Spleen (tissue), 11 donors: ENCODE results near the gene GYPC. TPM values are rescaled to one million over a fixed set of nuclear protein-coding genes. Genes with fewer than 3 reads are reported as not detected.

Experiments
- DNase-seq: peaks from one replicate; pipeline ENCODE4 v3.0.0-alpha.2; 2020
- H3K27ac ChIP-seq, 8 donors: fragments of 200-600 bp; sonication (generic) in 7 of 8; 1 replicate in 4 of 8; 2 replicates in 4 of 8; pipeline versions ENCODE4 v1.5.0 to v1.8.0; 2016 to 2021; ENCODE audit warnings: inconsistent platforms in 4 of 8, mild to moderate bottlenecking in 4 of 8, moderate library complexity in 1 of 8
- H3K27me3 ChIP-seq, 7 donors: fragments of 200-600 bp; sonication (generic) in 6 of 7; replicated peaks in 1 of 7; 1 replicate in 4 of 7; 2 replicates in 3 of 7; pipeline versions ENCODE4 v1.5.0 to v1.8.0; 2016 to 2021; ENCODE audit warnings: inconsistent platforms in 3 of 7, mild to moderate bottlenecking in 1 of 7
- H3K36me3 ChIP-seq, 6 donors: fragments of 200-600 bp; sonication (generic) in 5 of 6; 1 replicate in 4 of 6; 2 replicates in 2 of 6; pipeline versions ENCODE4 v1.5.0 to v1.8.0; 2016 to 2021; ENCODE audit warnings: inconsistent platforms in 2 of 6
- H3K4me1 ChIP-seq, 6 donors: fragments of 200-600 bp; sonication (generic) in 5 of 6; 1 replicate in 3 of 6; 2 replicates in 3 of 6; pipeline versions ENCODE4 v1.5.0 to v1.8.0; 2016 to 2021; ENCODE audit warnings: inconsistent platforms in 3 of 6
- H3K4me3 ChIP-seq, 8 donors: fragments of 200-600 bp; sonication (generic) in 7 of 8; 1 replicate in 4 of 8; 2 replicates in 4 of 8; pipeline versions ENCODE4 v1.5.0 to v1.8.0; 2016 to 2021; ENCODE audit warnings: inconsistent platforms in 4 of 8, mild to moderate bottlenecking in 4 of 8, moderate library complexity in 2 of 8
- H3K9me3 ChIP-seq, 8 donors: fragments of 200-600 bp; sonication (generic) in 7 of 8; 1 replicate in 4 of 8; 2 replicates in 4 of 8; pipeline versions ENCODE4 v1.5.0 to v1.8.0; 2016 to 2021; ENCODE audit warnings: inconsistent platforms in 4 of 8
- CTCF ChIP-seq, 11 experiments: fragments of 200-600 bp in 7 of 11; fragments of 450-650 bp in 4 of 11; sonication (generic) in 4 of 11; IDR thresholded peaks in 8 of 11; conservative IDR thresholded peaks in 3 of 11; 1 replicate in 7 of 11; 2 replicates in 4 of 11; pipeline versions ENCODE4 v1.4.0 to v1.8.0; 2016 to 2021; ENCODE audit warnings: antibody characterized with exemption in 11 of 11, inconsistent platforms in 4 of 11, mild to moderate bottlenecking in 1 of 11
- POLR2A ChIP-seq, 3 donors: fragments of 450-650 bp; IDR thresholded peaks; one replicate each; pipeline ENCODE4 v1.5.1; 2017; ENCODE audit warnings: antibody characterized with exemption in 3 of 3, mild to moderate bottlenecking in 1 of 3
- POLR2AphosphoS5 ChIP-seq, 3 donors: sonication (generic); formaldehyde crosslinking; IDR thresholded peaks; one replicate each; pipeline ENCODE4 v1.5.1; 2017; ENCODE audit warnings: antibody characterized with exemption in 3 of 3
- WGBS, 5 donors: extraction: QIAGEN DNeasy Blood & Tissue Kit in 3 of 5; methylation state at CpG; one replicate each; pipeline versions ENCODE4 v1.1.5 to v1.1.7; 2013 to 2018; 5-methylcytosine and 5-hydroxymethylcytosine counted together
- intact Hi-C: fragments of 100-400 bp; cut with DNase I; formaldehyde crosslinking; loops from one replicate; pipeline ENCODE4 v1.15.0; 2023; ENCODE audit warnings: low total_unique reads
- polyA plus RNA-seq, 3 donors: library from polyadenylated mRNA; stranded (reverse); fragments of 200-250 nt; gene quantifications; one replicate each; pipeline ENCODE4 v1.2.1, GENCODE V29; 2013
- total RNA-seq, 7 donors: library from RNA; depleted of rRNA in 3 of 7; stranded (reverse); fragments of >200 nt in 3 of 7; fragmentation: NEBNext Ultra II Directional in 4 of 7; extraction: Animal tissue kit (Norgen Biotek cat#: 25700) in 4 of 7; gene quantifications; one replicate each; pipeline versions ENCODE4 v1.1.0 to v1.2.1, GENCODE V29; 2016 to 2021
- donor health status: healthy with polysubstance abuse.
- donor health status: DM: no; HTN: no; CAD: no; lungs with moderate emphysema.
- donor health status: DM: no; HTN: no; CAD: no.
- donor health status: Bipolar disorder and iron deficiency.
- donor health status: healthy.
- donor health status: DM: no; HTN: no; CAD: no.
- donor health status: DM: yes; HTN: yes; CAD: no.

Gene GYPC
- total and polyA plus RNA-seq, 10 donors, result 86.6 to 202 (median 153) TPM

GRCh38 chr2:126707191-126707590 lies 51.2 kb downstream of the GYPC start:
- Histone ChIP-seq H3K9me3 (no peaks in the 10 kb centered on the region), H3K27ac (no peak overlapping the region), H3K36me3 (no peaks in the 10 kb centered on the region), H3K4me3 (no peak overlapping the region), H3K4me1 (peaks cover 0 to 7% (median 0%) of the 10 kb centered on the region in 6 donors), H3K27me3 (no peaks in the 10 kb centered on the region)
- DNase-seq, result no peak
- intact Hi-C loops, result no loop called here
- WGBS, 5 donors, result 70 to 89% (median 84%) methylated on average over 1 of the region's 1 CpG
- TF ChIP-seq CTCF (IDR thresholded peaks at IDR 0.05 in 8 of 11, conservative IDR thresholded peaks at IDR 0.05 in 3 of 11) (no peak), POLR2A (IDR thresholded peaks at IDR 0.05) (no peak), POLR2AphosphoS5 (IDR thresholded peaks at IDR 0.05) (no peak)

- intact Hi-C loops, result no loop called here
- Histone ChIP-seq H3K27ac (no peak overlapping the region), H3K9me3 (no peaks in the 10 kb centered on the region), H3K4me1 (peaks cover 0 to 7% (median 0%) of the 10 kb centered on the region in 6 donors), H3K36me3 (no peaks in the 10 kb centered on the region), H3K4me3 (no peak overlapping the region), H3K27me3 (no peaks in the 10 kb centered on the region)
- TF ChIP-seq POLR2AphosphoS5 (IDR thresholded peaks at IDR 0.05) (no peak), POLR2A (IDR thresholded peaks at IDR 0.05) (no peak), CTCF (IDR thresholded peaks at IDR 0.05 in 8 of 11, conservative IDR thresholded peaks at IDR 0.05 in 3 of 11) (no peak)
- DNase-seq, result no peak
- 70 to 80% (median 74%) methylated on average over 4 of the region's 4 CpGs for WGBS, 5 donors
These were observed 52.0 kb downstream of the GYPC start for GRCh38 chr2:126707941-126708340.

GRCh38 chr2:126714191-126714965 lies 58.4 kb downstream of the GYPC start:
- H3K27ac ChIP-seq, result no peak overlapping the region
- intact Hi-C loops, result no loop called here
- no peaks in the 10 kb centered on the region for H3K27me3 ChIP-seq
- no peaks in the 10 kb centered on the region for H3K36me3 ChIP-seq
- no peak overlapping the region for H3K4me3 ChIP-seq
- WGBS, 5 donors, result 73 to 84% (median 75%) methylated on average over 6 of the region's 6 CpGs
- peaks cover 0 to 5% (median under 1%) of the 10 kb centered on the region in 6 donors for H3K4me1 ChIP-seq
- no peak for DNase-seq
- H3K9me3 ChIP-seq, result no peaks in the 10 kb centered on the region
- no peak for TF ChIP-seq CTCF (IDR thresholded peaks at IDR 0.05 in 8 of 11, conservative IDR thresholded peaks at IDR 0.05 in 3 of 11)
- no peak for TF ChIP-seq POLR2A (IDR thresholded peaks at IDR 0.05)
- no peak for TF ChIP-seq POLR2AphosphoS5 (IDR thresholded peaks at IDR 0.05)

GRCh38 chr2:126715111-126715510 lies 59.2 kb downstream of the GYPC start:
- H3K27me3 ChIP-seq, result no peaks in the 10 kb centered on the region
- no peak overlapping the region for H3K4me3 ChIP-seq
- H3K4me1 ChIP-seq, result peaks cover 0 to 12% (median 4%) of the 10 kb centered on the region in 6 donors
- H3K27ac ChIP-seq, result no peak overlapping the region
- intact Hi-C loops, result no loop called here
- no peaks in the 10 kb centered on the region for H3K36me3 ChIP-seq
- H3K9me3 ChIP-seq, result no peaks in the 10 kb centered on the region
- no peak for DNase-seq
- TF ChIP-seq POLR2AphosphoS5 (IDR thresholded peaks at IDR 0.05) (no peak), POLR2A (IDR thresholded peaks at IDR 0.05) (no peak), CTCF (IDR thresholded peaks at IDR 0.05 in 8 of 11, conservative IDR thresholded peaks at IDR 0.05 in 3 of 11) (no peak)
- 85 to 93% (median 90%) methylated on average over 2 to 3 of the region's 3 CpGs for WGBS, 5 donors
